Stimulated activated CD4-positive, alpha-beta T cell treated with anti-CD3 and anti-CD28 coated beads, Interleukin-15, amount 100 ng/mL, for 24 hours (primary cell): ENCODE results near the gene NOX5.

ENCODE experiments used
- DNase-seq: peaks from one replicate; pipeline ENCODE4 v3.0.0-alpha.2; 2020

NOX5 gene

GRCh38 chr15:69025320-69025719 lies 10.8 kb downstream of the NOX5 start:
- no peak for DNase-seq

DNA sequence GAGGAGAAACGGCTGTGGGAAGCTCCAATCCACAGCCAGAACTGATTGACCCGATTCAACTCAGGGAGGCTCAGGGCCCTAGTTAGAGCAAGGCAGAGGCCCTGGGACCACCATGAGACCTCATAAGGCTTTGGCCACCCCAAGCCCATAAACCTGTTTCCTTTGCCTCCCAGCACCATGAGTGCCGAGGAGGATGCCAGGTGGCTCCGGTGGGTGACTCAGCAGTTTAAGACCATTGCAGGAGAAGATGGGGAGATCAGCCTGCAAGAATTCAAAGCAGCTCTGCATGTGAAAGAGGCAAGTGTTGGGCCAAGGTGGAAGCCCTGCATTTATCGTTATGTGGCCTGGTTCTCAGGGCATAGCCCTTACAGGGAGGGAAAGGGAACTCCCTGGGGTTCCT lies 11.9 kb downstream of the NOX5 start:
- no peak for DNase-seq

GRCh38 chr15:69027976-69028518 lies 13.6 kb downstream of the NOX5 start:
- no peak for DNase-seq

- DNase-seq: peak; percentile 58
Measured at GRCh38 chr15:69031013-69032001, 16.8 kb downstream of the NOX5 start.

DNA sequence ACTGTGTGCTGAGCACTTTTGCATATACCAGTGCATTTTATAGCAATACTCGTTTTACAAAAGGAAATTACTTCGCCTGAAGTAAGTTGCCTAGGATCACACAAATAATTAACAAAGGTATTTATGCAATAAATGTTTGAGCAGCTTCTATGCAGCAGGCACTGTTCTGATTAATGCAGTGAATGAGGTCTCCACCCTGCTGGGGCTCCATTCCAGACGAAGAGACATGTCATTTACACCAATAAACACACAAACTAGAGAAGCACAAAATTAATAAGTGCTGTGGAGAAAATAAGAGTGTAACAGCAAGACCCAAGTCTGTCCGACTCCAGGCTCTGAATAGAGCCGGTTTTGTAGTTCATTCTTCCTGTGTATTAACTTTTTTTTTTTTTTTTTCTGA lies 17.5 kb downstream of the NOX5 start:
- no peak for DNase-seq

GRCh38 chr15:69032703-69033373 lies 18.3 kb downstream of the NOX5 start:
- no peak for DNase-seq

- peak; percentile 17 for DNase-seq
Measured at GRCh38 chr15:69034352-69034751, 19.9 kb downstream of the NOX5 start.

DNA sequence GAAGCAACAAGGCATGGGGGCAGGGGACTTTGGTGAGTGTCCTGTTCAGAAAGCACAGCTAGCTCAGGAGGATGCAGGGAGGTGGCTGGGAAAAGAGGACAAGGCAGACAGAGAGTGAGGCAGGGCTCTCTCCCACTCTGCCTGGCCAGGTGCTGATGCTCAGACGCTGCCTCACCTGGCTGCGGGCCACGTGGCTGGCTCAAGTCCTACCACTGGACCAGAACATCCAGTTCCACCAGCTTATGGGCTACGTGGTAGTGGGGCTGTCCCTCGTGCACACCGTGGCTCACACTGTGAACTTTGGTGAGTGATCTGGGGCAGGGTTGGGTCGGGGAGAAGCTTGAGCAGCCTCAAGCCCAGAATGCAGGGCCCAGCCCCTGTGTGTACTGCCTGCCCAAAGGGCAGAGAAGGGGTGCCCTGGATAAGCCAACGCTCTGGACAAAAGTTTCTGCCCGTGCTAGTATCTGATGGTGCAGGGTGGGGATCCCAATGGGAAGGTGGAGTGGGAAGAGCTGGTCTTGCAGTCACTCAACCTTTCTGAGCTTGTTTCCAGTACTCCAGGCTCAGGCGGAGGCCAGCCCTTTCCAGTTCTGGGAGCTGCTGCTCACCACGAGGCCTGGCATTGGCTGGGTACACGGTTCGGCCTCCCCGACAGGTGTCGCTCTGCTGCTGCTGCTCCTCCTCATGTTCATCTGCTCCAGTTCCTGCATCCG lies 20.9 kb downstream of the NOX5 start:
- no peak for DNase-seq

GRCh38 chr15:69035918-69036258 lies 21.4 kb downstream of the NOX5 start:
- no peak for DNase-seq

- DNase-seq: no peak
Measured at GRCh38 chr15:69036826-69037225, 22.3 kb downstream of the NOX5 start.

DNA sequence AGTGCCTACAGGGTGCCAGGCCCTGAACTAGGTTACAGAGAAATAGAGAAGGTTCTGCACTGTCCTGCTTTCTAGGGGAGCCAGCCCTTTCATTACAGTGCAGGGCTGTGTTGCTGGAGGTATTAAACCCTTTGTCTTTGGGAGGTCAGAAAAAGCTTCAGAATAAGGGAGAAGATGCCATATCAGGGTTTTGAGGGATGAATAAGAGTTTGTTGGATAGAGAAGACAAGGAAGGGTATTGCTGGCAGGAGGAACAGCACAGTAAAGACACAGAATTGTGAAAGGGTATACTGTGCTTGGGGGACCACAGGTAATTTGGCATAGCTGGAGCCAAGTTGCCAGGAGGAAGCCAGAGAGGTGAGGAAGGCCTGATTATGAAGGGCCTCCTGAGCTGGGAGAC lies 23.0 kb downstream of the NOX5 start:
- DNase-seq: no peak

DNA sequence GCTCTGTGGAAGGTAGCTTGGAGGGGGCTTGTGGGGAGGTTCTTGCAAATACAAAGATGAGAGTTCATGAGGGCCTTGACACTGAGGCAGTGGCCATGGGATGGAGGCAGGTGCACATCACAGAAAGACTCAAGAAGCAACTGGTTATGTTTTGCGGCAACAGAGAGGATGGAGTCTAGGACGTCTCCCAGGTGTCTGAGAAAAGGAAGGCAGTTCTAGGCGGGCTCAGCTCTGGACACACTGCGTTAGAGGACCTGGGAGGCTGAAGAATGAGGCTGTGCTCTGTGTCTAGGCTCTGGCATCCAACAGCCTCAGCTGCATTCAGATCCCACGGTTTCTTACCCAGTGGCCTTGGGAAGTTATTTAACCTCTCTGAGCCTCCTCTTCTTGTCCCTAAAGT lies 23.5 kb downstream of the NOX5 start:
- DNase-seq: no peak

GRCh38 chr15:69038508-69038907 lies 24.0 kb downstream of the NOX5 start:
- DNase-seq: no peak

GRCh38 chr15:69039516-69040225 lies 25.2 kb downstream of the NOX5 start:
- no peak for DNase-seq

- no peak for DNase-seq
Measured at GRCh38 chr15:69042531-69042930, 28.0 kb downstream of the NOX5 start.

- no peak for DNase-seq
Measured at GRCh38 chr15:69045802-69046201, 31.3 kb downstream of the NOX5 start.

GRCh38 chr15:69046781-69047180 lies 32.3 kb downstream of the NOX5 start:
- DNase-seq: no peak

GRCh38 chr15:69049976-69050375 lies 35.5 kb downstream of the NOX5 start:
- no peak for DNase-seq

- no peak for DNase-seq
Measured at GRCh38 chr15:69055251-69055650, 40.8 kb downstream of the NOX5 start.

- no peak for DNase-seq
Measured at GRCh38 chr15:69056365-69056764, 41.9 kb downstream of the NOX5 start.

DNA sequence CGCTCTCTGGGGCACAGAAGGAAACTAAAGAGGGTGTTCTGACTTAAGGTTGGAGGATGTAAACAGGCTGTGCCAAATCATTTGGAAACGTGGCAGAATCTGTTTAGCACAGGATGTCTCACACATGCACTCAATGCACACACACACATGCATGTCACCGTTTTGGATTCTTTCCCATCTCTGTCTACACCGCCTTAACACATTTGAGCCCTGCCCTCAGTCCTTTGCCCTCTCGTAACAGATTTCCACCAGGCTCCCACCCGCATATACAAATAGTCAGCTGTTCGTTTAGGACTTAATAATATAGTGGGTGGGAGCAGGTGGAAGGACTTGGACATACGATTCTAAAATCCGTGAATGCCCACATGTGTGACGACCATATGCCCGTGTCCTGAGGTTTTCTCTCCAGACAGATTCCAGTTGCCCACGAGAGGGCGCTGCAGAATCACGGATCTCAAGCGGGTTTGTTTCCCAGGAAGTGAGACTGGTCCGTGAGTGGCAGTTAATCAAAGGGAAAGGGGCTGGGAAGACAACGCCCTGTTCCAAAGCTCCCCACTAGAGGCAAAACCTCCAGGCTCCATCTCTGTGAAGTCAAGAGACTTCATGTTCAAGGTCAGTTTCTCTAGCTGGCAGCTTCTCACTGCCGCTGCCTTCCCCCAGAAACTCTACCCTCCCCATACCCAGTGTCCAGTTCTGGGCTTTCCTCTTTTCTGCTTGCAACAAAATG lies 44.5 kb downstream of the NOX5 start:
- DNase-seq: peak; percentile 81

- DNase-seq: no peak
Measured at GRCh38 chr15:69059557-69059943, 45.1 kb downstream of the NOX5 start.
